Naive B cell (primary cell): ENCODE measurements around the gene MIA. TPM values are rescaled to one million over a fixed set of nuclear protein-coding genes. Genes with fewer than 3 reads are reported as not detected.

Experiments
- ATAC-seq, 2 donors: fragments of 150-1000 bp; cut with Tn5 transposase; 2 replicates each; pipeline ENCODE4 v1.10.0; 2021; ENCODE audit warnings: low read depth in 2 of 2, mild to moderate bottlenecking in 2 of 2, moderate library complexity in 2 of 2
- DNase-seq: peaks from one replicate; pipeline ENCODE4 v3.0.0; 2022
- H3K27ac Mint-ChIP-seq, 6 donors: one replicate each; pipeline ENCODE4 v1.8.0; 2020 to 2022; ENCODE audit warnings: mild to moderate bottlenecking in 6 of 6, mixed read lengths in 6 of 6, moderate library complexity in 5 of 6, inconsistent platforms in 2 of 6
- H3K27me3 Mint-ChIP-seq, 3 donors: one replicate each; pipeline ENCODE4 v1.8.0; 2021 to 2022; ENCODE audit warnings: mixed read lengths in 3 of 3, mild to moderate bottlenecking in 1 of 3
- H3K36me3 Mint-ChIP-seq, 2 donors: one replicate each; pipeline ENCODE4 v1.8.0; 2020 to 2022; ENCODE audit warnings: mixed read lengths in 2 of 2, inconsistent platforms in 1 of 2, mild to moderate bottlenecking in 1 of 2
- H3K4me1 Mint-ChIP-seq, 3 donors: one replicate each; pipeline ENCODE4 v1.8.0; 2020 to 2022; ENCODE audit warnings: mixed read lengths in 3 of 3, inconsistent platforms in 1 of 3, mild to moderate bottlenecking in 1 of 3, moderate library complexity in 1 of 3
- H3K4me3 Mint-ChIP-seq, 8 donors: one replicate each; pipeline ENCODE4 v1.8.0; 2020 to 2022; ENCODE audit warnings: mild to moderate bottlenecking in 8 of 8, mixed read lengths in 8 of 8, moderate library complexity in 8 of 8, inconsistent platforms in 2 of 8
- H3K9me3 Mint-ChIP-seq, 7 donors: one replicate each; pipeline ENCODE4 v1.8.0; 2020 to 2022; ENCODE audit warnings: mixed read lengths in 7 of 7, mild to moderate bottlenecking in 5 of 7, inconsistent platforms in 2 of 7, moderate library complexity in 1 of 7
- polyA plus RNA-seq, 6 donors: library from polyadenylated mRNA; unstranded; fragments of 300-500 nt; fragmentation: Illumina TruSeq; gene quantifications; one replicate each; pipeline ENCODE4 v1.2.3, GENCODE V29; 2021; ENCODE audit warnings: low read depth in 6 of 6

The MIA gene
- polyA plus RNA-seq, 6 donors from 2014 or later, result not detected

DNA sequence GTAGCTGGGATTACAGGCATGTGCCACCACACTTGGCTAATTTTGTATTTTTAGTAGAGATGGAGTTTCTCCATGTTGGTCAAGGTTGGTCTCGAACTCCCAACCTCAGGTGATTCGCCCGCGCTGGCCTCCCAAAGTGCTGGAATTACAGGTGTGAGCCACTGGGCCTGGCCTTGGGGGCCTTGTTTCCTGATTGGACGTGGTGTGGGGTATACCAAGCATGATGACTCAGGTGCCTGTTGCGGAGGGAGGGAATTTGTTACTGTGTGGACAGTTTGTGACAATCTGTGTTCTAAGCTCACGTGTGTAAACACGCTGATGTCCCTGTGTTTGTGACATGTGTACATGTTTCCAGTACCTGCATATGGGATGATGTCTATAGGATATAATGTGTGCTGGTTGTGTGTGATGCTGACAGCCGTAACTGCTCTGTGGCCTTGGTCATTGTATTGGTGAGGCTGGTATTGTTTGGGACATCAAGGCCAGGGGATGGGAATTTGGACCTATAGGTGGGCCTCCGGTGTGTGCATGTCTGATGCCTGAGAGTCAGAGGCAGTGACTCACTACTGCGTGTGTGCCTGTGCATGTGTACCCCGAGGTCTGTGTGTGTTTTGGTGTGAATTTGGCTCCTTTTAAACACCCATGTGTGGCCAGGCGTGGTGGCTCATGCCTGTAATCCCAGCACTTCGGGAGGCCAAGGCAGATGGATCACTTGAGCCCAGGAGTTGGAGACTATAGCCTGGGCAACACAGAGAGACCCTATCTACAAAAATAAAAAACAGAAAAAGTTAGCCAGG lies 22.0 kb downstream of the MIA start:
- Mint-ChIP-seq H3K9me3 (no peaks in the 10 kb centered on the region), H3K36me3 (peaks cover 0 to 16% of the 10 kb centered on the region in 2 donors), H3K4me3 (peak overlapping the region; percentile 94 to 100 (median 99)), H3K27me3 (no peaks in the 10 kb centered on the region), H3K27ac (peak overlapping the region; percentile 49 to 100 (median 100)), H3K4me1 (peaks cover 50 to 64% (median 59%) of the 10 kb centered on the region in 3 donors)
- DNase-seq (no peak), ATAC-seq (no peak)

DNA sequence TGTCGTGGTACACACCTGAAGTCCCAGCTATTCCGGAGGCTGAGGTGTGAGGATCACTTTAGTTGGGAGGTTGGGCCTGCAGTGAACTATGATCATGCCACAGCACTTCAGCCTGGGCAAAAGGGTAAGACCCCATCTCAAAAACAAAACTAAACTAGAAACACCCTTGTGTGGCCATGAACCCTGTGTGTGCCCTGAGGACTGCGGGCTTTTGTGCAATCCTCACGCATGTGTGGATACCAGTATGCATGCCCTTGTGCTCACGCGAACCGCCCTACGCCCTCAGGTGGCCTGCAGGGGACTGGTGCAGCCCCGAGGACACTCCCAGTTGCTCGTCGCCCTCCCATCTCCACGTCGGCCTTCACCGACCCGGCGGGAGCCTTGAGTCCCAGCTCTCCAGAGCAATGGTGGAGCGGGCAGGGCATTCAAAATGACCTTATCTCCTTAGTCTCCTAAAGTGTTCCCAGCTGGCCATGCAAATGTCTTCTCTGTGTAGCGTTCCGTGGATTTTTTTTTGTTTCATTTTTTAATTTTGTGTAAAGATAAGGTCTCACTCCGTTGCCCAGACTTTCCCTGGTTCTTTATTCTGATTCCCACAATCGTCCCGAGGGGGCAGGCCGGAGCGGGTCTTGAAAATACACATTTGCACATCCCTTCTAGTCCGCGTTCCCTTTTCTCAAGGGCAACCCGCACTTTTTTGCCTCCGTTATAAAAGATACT lies 22.8 kb downstream of the MIA start:
- Mint-ChIP-seq H3K4me3 (peak overlapping the region; percentile 94 to 100 (median 99)), H3K27ac (peak overlapping the region; percentile 97 to 100 (median 100)), H3K9me3 (no peaks in the 10 kb centered on the region), H3K36me3 (peaks cover 0 to 16% of the 10 kb centered on the region in 2 donors), H3K27me3 (no peaks in the 10 kb centered on the region), H3K4me1 (peaks cover 56 to 64% (median 59%) of the 10 kb centered on the region in 3 donors)
- peak; percentile 49 for DNase-seq
- ATAC-seq, result peak; percentile 17 to 32

- DNase-seq (peak; percentile 100), ATAC-seq (peak; percentile 83 to 86)
- peak within 1 kb of the TSS; percentile 94 to 100 (median 99) for H3K4me3 Mint-ChIP-seq
- H3K27ac Mint-ChIP-seq, result peak within 1 kb of the TSS; percentile 97 to 100 (median 100)
- peaks cover 0 to 16% of the 10 kb centered on the region in 2 donors for H3K36me3 Mint-ChIP-seq
- peaks cover 64 to 70% (median 67%) of the 10 kb centered on the region in 3 donors for H3K4me1 Mint-ChIP-seq
- H3K9me3 Mint-ChIP-seq, result no peaks in the 10 kb centered on the region
- no peaks in the 10 kb centered on the region for H3K27me3 Mint-ChIP-seq
Observed at GRCh38 chr19:40798683-40799557, 23.6 kb downstream of the MIA start, which contains the start of gene EGLN2. Gene EGLN2, plus strand, starts transcription at chr19:40799191. Its CDS starts 1,382 bp downstream, at chr19:40800573.

DNA sequence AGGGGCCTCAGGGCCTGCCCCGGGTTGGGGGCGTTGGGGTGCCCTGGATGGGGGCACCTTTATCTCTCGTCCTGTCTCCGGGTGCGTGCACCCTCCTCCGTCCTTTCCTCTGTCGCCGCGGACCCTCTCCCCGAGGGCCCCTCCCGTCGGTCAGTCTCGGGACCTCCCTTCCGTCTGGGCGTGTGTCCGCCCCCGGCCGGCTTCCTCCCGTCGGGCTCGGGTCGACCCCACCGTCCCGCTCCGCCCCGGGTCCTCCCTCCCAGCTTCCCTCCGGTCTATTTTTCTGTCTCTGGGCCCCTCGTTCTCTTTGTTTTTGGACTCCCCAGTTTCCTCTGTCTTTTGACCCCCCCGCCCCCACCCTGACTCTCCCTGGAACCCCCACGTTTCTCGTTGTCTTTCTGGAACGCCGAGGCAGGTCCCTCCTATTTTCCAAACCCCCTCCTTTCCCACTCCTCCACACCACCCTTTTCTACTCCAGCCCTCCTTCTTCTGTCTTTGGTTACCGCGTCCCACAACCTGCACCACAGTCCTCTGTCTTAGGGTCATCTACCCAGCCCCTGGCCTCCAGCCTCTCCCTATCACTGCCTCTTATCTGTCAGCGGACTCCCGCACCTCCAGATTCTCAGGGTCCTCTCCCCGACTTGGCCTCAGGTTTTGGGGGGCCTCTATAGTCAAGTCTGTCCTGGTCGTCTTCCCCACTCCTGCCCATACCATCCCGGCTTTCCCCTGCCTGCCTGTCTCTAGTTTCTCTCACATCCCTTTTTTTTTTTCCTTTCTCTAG lies 24.4 kb downstream of the MIA start:
- Mint-ChIP-seq H3K27ac (peak overlapping the region; percentile 70 to 97 (median 94)), H3K4me1 (peaks cover 72 to 78% (median 75%) of the 10 kb centered on the region in 3 donors), H3K36me3 (peaks cover 0 to 16% of the 10 kb centered on the region in 2 donors), H3K27me3 (no peaks in the 10 kb centered on the region), H3K4me3 (peak overlapping the region; percentile 90 to 96 (median 94)), H3K9me3 (no peaks in the 10 kb centered on the region)
- DNase-seq (no peak), ATAC-seq (no peak)

DNA sequence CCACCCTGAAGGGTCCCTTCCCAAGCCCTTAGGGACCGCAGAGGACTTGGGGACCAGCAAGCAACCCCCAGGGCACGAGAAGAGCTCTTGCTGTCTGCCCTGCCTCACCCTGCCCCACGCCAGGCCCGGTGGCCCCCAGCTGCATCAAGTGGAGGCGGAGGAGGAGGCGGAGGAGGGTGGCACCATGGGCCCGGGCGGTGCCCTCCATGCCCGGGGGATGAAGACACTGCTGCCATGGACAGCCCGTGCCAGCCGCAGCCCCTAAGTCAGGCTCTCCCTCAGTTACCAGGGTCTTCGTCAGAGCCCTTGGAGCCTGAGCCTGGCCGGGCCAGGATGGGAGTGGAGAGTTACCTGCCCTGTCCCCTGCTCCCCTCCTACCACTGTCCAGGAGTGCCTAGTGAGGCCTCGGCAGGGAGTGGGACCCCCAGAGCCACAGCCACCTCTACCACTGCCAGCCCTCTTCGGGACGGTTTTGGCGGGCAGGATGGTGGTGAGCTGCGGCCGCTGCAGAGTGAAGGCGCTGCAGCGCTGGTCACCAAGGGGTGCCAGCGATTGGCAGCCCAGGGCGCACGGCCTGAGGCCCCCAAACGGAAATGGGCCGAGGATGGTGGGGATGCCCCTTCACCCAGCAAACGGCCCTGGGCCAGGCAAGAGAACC lies 25.1 kb downstream of the MIA start:
- peak overlapping the region; percentile 90 to 96 (median 94) for H3K4me3 Mint-ChIP-seq
- DNase-seq (no peak), ATAC-seq (no peak)
- H3K36me3 Mint-ChIP-seq, result peaks cover 0 to 16% of the 10 kb centered on the region in 2 donors
- no peaks in the 10 kb centered on the region for H3K27me3 Mint-ChIP-seq
- H3K27ac Mint-ChIP-seq, result peak overlapping the region in 5 of 6 donors; percentile 70 to 97 (median 94)
- H3K4me1 Mint-ChIP-seq, result peaks cover 79 to 85% (median 83%) of the 10 kb centered on the region in 3 donors
- no peaks in the 10 kb centered on the region for H3K9me3 Mint-ChIP-seq

DNA sequence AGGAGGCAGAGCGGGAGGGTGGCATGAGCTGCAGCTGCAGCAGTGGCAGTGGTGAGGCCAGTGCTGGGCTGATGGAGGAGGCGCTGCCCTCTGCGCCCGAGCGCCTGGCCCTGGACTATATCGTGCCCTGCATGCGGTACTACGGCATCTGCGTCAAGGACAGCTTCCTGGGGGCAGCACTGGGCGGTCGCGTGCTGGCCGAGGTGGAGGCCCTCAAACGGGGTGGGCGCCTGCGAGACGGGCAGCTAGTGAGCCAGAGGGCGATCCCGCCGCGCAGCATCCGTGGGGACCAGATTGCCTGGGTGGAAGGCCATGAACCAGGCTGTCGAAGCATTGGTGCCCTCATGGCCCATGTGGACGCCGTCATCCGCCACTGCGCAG lies 25.7 kb downstream of the MIA start:
- ATAC-seq, result no peak
- H3K36me3 Mint-ChIP-seq, result peaks cover 0 to 15% of the 10 kb centered on the region in 2 donors
- H3K4me3 Mint-ChIP-seq, result peak overlapping the region in 7 of 8 donors; percentile 76 to 96 (median 94)
- H3K27ac Mint-ChIP-seq, result peak overlapping the region in 3 of 6 donors; percentile 89 to 97 (median 94)
- DNase-seq, result no peak
- peaks cover 80 to 88% (median 87%) of the 10 kb centered on the region in 3 donors for H3K4me1 Mint-ChIP-seq
- H3K9me3 Mint-ChIP-seq, result no peaks in the 10 kb centered on the region
- H3K27me3 Mint-ChIP-seq, result no peaks in the 10 kb centered on the region

DNA sequence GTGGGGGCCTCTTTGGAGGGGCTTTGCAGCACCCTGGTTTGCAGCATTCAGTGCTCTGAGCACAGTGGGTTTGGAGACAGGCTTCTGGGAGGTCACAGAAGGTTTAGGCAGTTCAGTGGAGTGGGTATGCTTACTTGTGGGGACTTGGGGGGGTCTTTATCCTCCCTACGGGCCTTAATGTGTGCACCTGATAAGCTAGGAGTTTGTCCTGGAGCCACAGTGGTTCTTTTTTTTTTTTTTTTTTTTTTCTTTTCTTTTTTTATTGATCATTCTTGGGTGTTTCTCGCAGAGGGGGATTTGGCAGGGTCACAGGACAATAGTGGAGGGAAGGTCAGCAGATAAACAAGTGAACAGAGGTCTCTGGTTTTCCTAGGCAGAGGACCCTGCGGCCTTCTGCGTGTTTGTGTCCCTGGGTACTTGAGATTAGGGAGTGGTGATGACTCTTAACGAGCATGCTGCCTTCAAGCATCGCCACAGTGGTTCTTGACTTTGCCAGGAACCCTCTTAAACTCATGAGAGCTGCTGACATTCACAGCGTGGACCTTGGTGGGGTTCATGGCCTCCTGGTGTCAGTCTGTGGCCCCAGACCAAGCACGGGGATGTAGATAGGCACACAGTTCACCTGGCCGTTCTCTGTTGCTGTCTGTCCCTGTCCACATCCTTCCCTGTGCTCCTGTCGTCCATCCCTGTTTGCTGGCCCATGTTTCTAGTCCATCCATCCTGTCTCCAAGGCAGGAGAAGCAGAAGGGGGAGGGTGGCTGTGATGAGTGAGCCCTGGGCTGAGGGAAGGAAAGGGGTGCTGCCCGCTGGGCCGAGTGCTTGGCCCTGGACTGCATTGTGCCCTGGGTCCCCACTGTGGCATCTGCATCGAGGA lies 26.3 kb downstream of the MIA start:
- peaks cover 83 to 88% (median 87%) of the 10 kb centered on the region in 3 donors for H3K4me1 Mint-ChIP-seq
- H3K27me3 Mint-ChIP-seq, result no peaks in the 10 kb centered on the region
- DNase-seq (no peak), ATAC-seq (no peak)
- H3K4me3 Mint-ChIP-seq, result peak overlapping the region; percentile 62 to 96 (median 90)
- H3K36me3 Mint-ChIP-seq, result peaks cover 0 to 12% of the 10 kb centered on the region in 2 donors
- peak overlapping the region; percentile 60 to 98 (median 92) for H3K27ac Mint-ChIP-seq
- H3K9me3 Mint-ChIP-seq, result no peaks in the 10 kb centered on the region

- ATAC-seq (no peak), DNase-seq (no peak)
- no peaks in the 10 kb centered on the region for H3K27me3 Mint-ChIP-seq
- H3K4me3 Mint-ChIP-seq, result peak overlapping the region; percentile 62 to 96 (median 90)
- H3K36me3 Mint-ChIP-seq, result peaks cover 0 to 19% of the 10 kb centered on the region in 2 donors
- H3K9me3 Mint-ChIP-seq, result no peaks in the 10 kb centered on the region
- H3K4me1 Mint-ChIP-seq, result peaks cover 83 to 88% (median 87%) of the 10 kb centered on the region in 3 donors
- H3K27ac Mint-ChIP-seq, result peak overlapping the region; percentile 78 to 98 (median 96)
Observed at GRCh38 chr19:40802300-40803169, 27.2 kb downstream of the MIA start.

GRCh38 chr19:40803170-40803856 lies 28.0 kb downstream of the MIA start:
- Mint-ChIP-seq H3K4me1 (peaks cover 84 to 88% (median 86%) of the 10 kb centered on the region in 3 donors), H3K27me3 (no peaks in the 10 kb centered on the region), H3K36me3 (peaks cover 0 to 25% of the 10 kb centered on the region in 2 donors), H3K27ac (peak overlapping the region; percentile 65 to 98 (median 96)), H3K4me3 (peak overlapping the region; percentile 62 to 96 (median 90)), H3K9me3 (no peaks in the 10 kb centered on the region)
- ATAC-seq, result no peak
- DNase-seq, result no peak
